Ishikawa (cell line): ENCODE measurements around the gene LPP.

Source experiments
- FOXM1 ChIP-seq: IDR thresholded peaks from 2 replicates; pipeline ENCODE4 v1.6.1; 2012; ENCODE audit warnings: low read depth, borderline replicate concordance
- YY1 ChIP-seq: IDR thresholded peaks from 2 replicates; pipeline ENCODE4 v1.6.1; 2012; ENCODE audit warnings: low read depth

- TF ChIP-seq YY1 (no peak), FOXM1 (no peak)
These were observed 237.6 kb downstream of the LPP start for GRCh38 chr3:188391592-188391991.
